Right atrium auricular region (tissue), 2 donors: ENCODE data around the gene BBS10. TPM values are rescaled to one million over a fixed set of nuclear protein-coding genes. Genes with fewer than 3 reads are reported as not detected.
"Not testable (repeated sequence)": the region's sequence is repeated elsewhere in the genome, so short reads cannot be mapped to it uniquely, and the experiment has no call there.

Experiments
- DNase-seq: peaks from one replicate; pipeline ENCODE4 v3.0.0-alpha.2; 2019; ENCODE audit warnings: low spot score
- H3K27ac ChIP-seq, 2 donors: fragments of 200-600 bp; sonication (generic); 1 replicate in 1 of 2; 2 replicates in 1 of 2; pipeline ENCODE4 v1.5.1; 2016 to 2019
- H3K27me3 ChIP-seq, 2 donors: fragments of 200-600 bp; sonication (generic); one replicate each; pipeline versions ENCODE4 v1.5.1 to v1.6.0; 2017 to 2019
- H3K36me3 ChIP-seq: fragments of 200-600 bp; sonication (generic); one replicate; pipeline ENCODE4 v1.5.1; 2016
- H3K4me1 ChIP-seq, 2 donors: fragments of 200-600 bp; sonication (generic); one replicate each; pipeline versions ENCODE4 v1.5.1 to v1.6.0; 2017 to 2019
- H3K4me3 ChIP-seq, 2 donors: fragments of 200-600 bp; sonication (generic); 1 replicate in 1 of 2; 2 replicates in 1 of 2; pipeline ENCODE4 v1.5.1; 2017 to 2019; ENCODE audit warnings: mild to moderate bottlenecking in 1 of 2, moderate library complexity in 1 of 2
- H3K9me3 ChIP-seq, 2 donors: fragments of 200-600 bp; sonication (generic); one replicate each; pipeline ENCODE4 v1.5.1; 2019
- CTCF ChIP-seq, 2 donors: fragments of 200-600 bp; sonication (generic); IDR thresholded peaks; one replicate each; pipeline ENCODE4 v1.5.1; 2019; ENCODE audit warnings: antibody characterized with exemption in 2 of 2
- total RNA-seq, 2 donors: library from RNA; depleted of rRNA; stranded (reverse); fragments of >200 nt; gene quantifications; one replicate each; pipeline ENCODE4 v1.1.0, GENCODE V29; 2016

The BBS10 gene
- total RNA-seq, 2 donors from 2014 or later = 9.3 to 12.9 TPM

GRCh38 chr12:76329606-76330005 is 18.6 kb downstream of the BBS10 start:
- Histone ChIP-seq H3K27ac (no peak overlapping the region), H3K9me3 (no peaks in the 10 kb centered on the region), H3K4me3 (no peak overlapping the region), H3K36me3 (no peaks in the 10 kb centered on the region), H3K4me1 (no peaks in the 10 kb centered on the region), H3K27me3 (no peaks in the 10 kb centered on the region)
- no peak for DNase-seq
- no peak for TF ChIP-seq CTCF (IDR thresholded peaks at IDR 0.05)

GRCh38 chr12:76329159-76329558 is 19.1 kb downstream of the BBS10 start:
- Histone ChIP-seq H3K4me3 (no peak overlapping the region), H3K9me3 (no peaks in the 10 kb centered on the region), H3K27ac (no peak overlapping the region), H3K36me3 (no peaks in the 10 kb centered on the region), H3K4me1 (no peaks in the 10 kb centered on the region), H3K27me3 (no peaks in the 10 kb centered on the region)
- DNase-seq = no peak
- TF ChIP-seq CTCF (IDR thresholded peaks at IDR 0.05) = no peak

- not testable (repeated sequence) for H3K27me3 ChIP-seq, H3K9me3 ChIP-seq, H3K27ac ChIP-seq, DNase-seq, H3K4me1 ChIP-seq, H3K36me3 ChIP-seq, H3K4me3 ChIP-seq
Measured at GRCh38 chr12:76319595-76320319, 28.5 kb downstream of the BBS10 start.

GRCh38 chr12:76318773-76319594 is 29.2 kb downstream of the BBS10 start:
- H3K9me3 ChIP-seq = no peaks in the 10 kb centered on the region
- no peaks in the 10 kb centered on the region for H3K36me3 ChIP-seq
- TF ChIP-seq CTCF (IDR thresholded peaks at IDR 0.05) = no peak
- no peaks in the 10 kb centered on the region for H3K4me1 ChIP-seq
- H3K27ac ChIP-seq = no peak overlapping the region
- H3K4me3 ChIP-seq = no peak overlapping the region
- no peaks in the 10 kb centered on the region for H3K27me3 ChIP-seq
- DNase-seq = no peak

- H3K27me3 ChIP-seq = no peaks in the 10 kb centered on the region
- no peaks in the 10 kb centered on the region for H3K9me3 ChIP-seq
Measured at GRCh38 chr12:76317976-76318375, 30.2 kb downstream of the BBS10 start.

More at GRCh38 chr12:76317976-76318375, 30.2 kb downstream of the BBS10 start:
- no peaks in the 10 kb centered on the region for H3K4me1 ChIP-seq
- DNase-seq = no peak
- no peaks in the 10 kb centered on the region for H3K36me3 ChIP-seq
- no peak overlapping the region for H3K27ac ChIP-seq
- no peak for TF ChIP-seq CTCF (IDR thresholded peaks at IDR 0.05)
- no peak overlapping the region for H3K4me3 ChIP-seq
